Stomach (tissue), 4 donors: ENCODE results near the gene VWC2L.

Experiments used
- CTCF ChIP-seq, 7 experiments: fragments of 450-650 bp in 4 of 7; fragments of 200-600 bp in 3 of 7; sonication (generic) in 3 of 7; IDR thresholded peaks; one replicate each; pipeline ENCODE4 v1.5.1; 2016 to 2019; ENCODE audit warnings: antibody characterized with exemption in 7 of 7, control low read depth in 2 of 7, mild to moderate bottlenecking in 1 of 7
- EP300 ChIP-seq: sonication (generic); formaldehyde crosslinking; IDR thresholded peaks from one replicate; pipeline ENCODE4 v1.6.1; 2017; ENCODE audit warnings: antibody characterized with exemption
- POLR2A ChIP-seq, 4 donors: fragments of 450-650 bp; IDR thresholded peaks; one replicate each; pipeline ENCODE4 v1.6.1; 2016; ENCODE audit warnings: antibody characterized with exemption in 4 of 4, control low read depth in 2 of 4, mild to moderate bottlenecking in 1 of 4, moderate library complexity in 1 of 4
- POLR2AphosphoS5 ChIP-seq, 3 donors: sonication (generic); formaldehyde crosslinking; IDR thresholded peaks; one replicate each; pipeline ENCODE4 v1.6.1; 2016; ENCODE audit warnings: antibody characterized with exemption in 3 of 3

- no peak for TF ChIP-seq EP300
- no peak for TF ChIP-seq POLR2AphosphoS5 (IDR thresholded peaks at IDR 0.05)
- TF ChIP-seq CTCF (IDR thresholded peaks at IDR 0.05), result no peak
- TF ChIP-seq POLR2A (IDR thresholded peaks at IDR 0.05), result no peak
These were observed 108.5 kb downstream of the VWC2L start for GRCh38 chr2:214519258-214519818.
